Measurements from ENCODE around the gene VIPR1.

- TF ChIP-seq CTCF (IDR thresholded peaks at IDR 0.05) (no peak), POLR2A (IDR thresholded peaks at IDR 0.05) (no peak), EP300 (IDR thresholded peaks at IDR 0.05) (no peak)
Observed at GRCh38 chr3:42546691-42547213, 44.3 kb downstream of the VIPR1 start.
